ENCODE measurements around the gene HOXC10. TPM values are rescaled to one million over a fixed set of nuclear protein-coding genes. Genes with fewer than 3 reads are reported as not detected.

The HOXC10 gene
- total RNA-seq, 1 experiment from 2014 or later = 19.8 TPM

DNA sequence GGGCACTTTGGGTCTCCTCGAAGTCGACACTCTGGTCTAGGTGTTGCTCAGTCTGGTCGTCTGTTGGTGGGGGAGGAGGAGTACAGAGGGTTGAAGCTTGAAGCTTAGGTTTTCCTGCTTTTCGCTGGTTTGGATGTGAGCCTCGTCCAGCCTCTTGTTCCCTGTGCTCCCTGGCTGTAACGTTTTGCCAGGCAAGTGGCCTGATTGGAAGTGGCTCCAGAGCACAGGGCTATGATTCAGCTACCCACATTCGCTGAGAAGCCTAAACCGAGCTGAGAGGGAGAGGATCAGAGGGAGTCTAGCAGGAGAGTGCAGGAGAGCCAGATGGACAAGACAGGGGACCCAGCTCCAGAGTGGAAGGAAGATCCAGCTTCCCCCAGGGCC is 6.1 kb downstream of the HOXC10 start:
- no peaks in the 10 kb centered on the region for H3K9me3 ChIP-seq
- peaks cover 23% of the 10 kb centered on the region for H3K36me3 ChIP-seq
- peak overlapping the region; percentile 70 for H3K4me3 ChIP-seq
- peak; percentile 86 for DNase-seq
- H3K27me3 ChIP-seq = no peaks in the 10 kb centered on the region

DNA sequence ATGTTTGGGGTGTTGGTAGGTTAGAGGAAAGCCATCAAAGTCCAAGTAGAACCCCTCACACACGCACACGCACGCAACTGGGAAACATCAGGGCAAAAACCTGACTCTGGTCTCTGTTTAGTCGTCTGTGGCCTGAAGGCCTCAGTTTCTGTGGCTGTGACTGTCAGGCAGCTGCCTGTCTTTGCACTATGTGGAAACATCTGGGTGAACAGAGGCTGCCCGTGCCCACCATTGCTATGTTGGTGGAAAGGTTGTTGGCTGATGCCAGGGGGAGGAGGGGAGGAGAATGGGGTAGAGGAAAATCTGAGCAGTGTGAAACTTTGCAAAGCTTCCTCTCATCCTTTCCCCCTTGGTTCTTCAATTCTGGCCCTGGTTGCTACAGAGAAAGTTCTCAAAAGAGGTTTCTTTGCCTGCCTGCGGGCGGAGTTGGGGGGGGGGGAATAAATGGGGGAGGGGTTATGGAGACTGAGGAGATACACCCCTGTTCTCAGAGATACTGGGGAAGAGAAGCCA is 7.5 kb downstream of the HOXC10 start:
- Histone ChIP-seq H3K4me3 (no peak overlapping the region), H3K27me3 (no peaks in the 10 kb centered on the region), H3K9me3 (no peaks in the 10 kb centered on the region), H3K36me3 (peaks cover 20% of the 10 kb centered on the region)
- DNase-seq = no peak

DNA sequence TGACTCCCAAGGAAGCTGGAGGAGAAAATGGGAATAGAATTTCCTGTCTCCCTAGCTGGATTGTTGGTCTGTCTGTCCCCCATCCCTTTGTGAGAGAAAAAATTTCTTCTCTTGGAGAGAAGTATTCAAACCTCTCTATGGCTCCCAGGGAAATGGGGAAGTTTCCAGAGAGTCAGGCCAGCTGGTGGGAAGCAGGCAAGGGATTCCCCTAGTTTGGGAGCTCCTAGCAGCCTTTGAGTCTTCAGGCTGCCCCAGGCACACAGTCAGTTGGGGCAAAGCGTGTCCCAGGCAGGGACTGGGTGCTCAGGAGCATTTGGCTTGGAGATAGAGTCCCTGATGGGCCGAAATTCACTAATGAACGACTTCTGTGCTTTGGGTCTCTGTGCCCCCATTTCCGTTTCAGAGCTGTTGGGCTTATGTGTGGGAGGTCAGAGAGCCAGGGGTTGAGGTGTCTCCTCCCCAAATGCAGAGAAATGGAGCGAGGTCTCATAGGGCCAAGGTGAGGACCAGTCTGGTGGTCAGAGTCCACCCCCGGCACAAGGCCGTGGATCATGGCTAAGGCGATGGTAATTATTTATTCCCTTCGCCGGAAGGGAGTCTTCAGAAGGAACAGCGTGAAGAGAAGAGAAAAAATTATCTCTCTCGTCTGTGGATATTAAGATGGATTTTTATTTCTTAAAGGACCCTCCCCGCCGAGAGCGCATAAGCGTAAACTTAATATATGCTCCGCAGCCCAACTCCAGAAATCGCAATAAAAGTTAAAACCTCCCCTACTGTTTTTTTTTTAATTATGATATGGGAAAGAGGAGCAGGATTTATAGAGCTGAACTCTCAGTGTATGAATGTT is 8.4 kb downstream of the HOXC10 start:
- H3K4me3 ChIP-seq = peak overlapping the region; percentile 72; the same call in 1 of the 2 replicates
- no peaks in the 10 kb centered on the region for H3K27me3 ChIP-seq
- no peaks in the 10 kb centered on the region for H3K9me3 ChIP-seq
- no peak for DNase-seq
- peaks cover 12% of the 10 kb centered on the region for H3K36me3 ChIP-seq

DNA sequence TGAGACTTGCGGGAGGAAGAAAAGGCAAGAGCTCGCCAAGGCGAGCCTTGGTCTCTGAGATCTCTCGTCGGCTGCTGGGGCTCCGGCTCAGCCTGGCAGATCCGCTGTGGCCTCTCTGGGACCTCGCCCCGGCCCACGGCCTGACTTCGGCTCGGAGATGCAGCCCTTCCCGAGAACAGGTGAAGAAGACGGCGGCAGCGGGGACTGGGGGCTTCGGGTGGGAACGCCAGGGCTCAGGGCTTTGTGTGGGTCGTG is 9.0 kb downstream of the HOXC10 start:
- H3K36me3 ChIP-seq = peaks cover 11% of the 10 kb centered on the region
- H3K9me3 ChIP-seq = no peaks in the 10 kb centered on the region
- DNase-seq = no peak
- peak overlapping the region; percentile 72 for H3K4me3 ChIP-seq
- H3K27me3 ChIP-seq = no peaks in the 10 kb centered on the region

DNA sequence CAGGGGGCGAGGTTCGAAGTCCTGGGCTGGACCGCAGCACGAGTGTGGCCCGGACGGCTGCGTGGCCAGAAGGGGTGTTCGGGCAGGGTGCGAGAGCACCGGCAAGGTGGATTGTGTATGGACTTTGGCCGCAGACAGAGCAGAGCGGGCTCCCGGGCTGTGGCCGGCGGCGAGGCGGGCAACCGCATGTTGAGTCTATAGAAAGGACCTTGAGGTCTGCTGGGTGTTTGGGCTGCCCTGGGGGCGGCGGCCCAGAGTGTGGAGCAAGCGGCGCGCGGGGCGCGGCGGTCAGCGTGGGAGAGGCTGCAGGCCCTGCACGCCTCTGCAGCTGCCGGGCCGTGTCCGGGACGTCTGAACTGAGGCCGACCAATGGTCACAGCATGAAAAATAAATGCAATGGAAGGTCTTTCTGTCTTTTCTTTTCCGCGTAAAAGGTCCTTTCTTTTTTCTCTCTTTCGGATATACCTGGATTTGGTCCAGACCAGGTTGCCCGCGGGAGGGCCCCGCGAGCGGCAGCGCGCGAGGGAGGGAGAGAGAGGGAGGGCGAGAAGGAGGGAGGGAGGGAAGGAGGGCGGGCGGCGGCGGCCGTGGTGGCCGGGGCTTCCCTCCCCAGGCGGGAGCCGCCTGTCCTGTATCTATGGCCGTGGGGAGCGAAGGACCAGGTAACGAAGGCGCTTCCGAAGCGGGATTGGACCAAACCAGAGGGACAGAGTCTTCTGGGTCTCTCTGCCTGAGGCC is 9.5 kb downstream of the HOXC10 start:
- peak overlapping the region; percentile 72 for H3K4me3 ChIP-seq
- H3K9me3 ChIP-seq = no peaks in the 10 kb centered on the region
- peaks cover 10% of the 10 kb centered on the region for H3K36me3 ChIP-seq
- DNase-seq = peak; percentile 49
- no peaks in the 10 kb centered on the region for H3K27me3 ChIP-seq

DNA sequence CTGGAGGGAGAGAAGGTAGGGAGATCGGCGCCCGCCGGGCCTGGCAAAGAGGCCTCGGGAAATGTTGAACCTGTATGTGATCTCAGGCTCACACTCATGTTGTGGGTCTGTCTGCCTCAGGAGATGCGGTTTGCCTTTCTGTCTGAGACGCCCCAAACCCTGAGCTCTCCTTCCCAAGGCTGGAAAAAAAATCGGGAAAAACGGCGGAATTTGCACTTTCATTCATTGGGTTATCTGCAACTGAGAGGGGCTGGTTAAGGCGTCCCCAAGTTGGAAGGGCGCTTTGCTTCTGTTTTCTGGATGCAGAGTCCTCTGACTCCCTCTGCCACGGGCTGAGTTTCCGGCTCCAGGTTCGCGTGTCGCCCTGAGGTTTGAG is 10.0 kb downstream of the HOXC10 start:
- peaks cover 10% of the 10 kb centered on the region for H3K36me3 ChIP-seq
- H3K4me3 ChIP-seq = peak overlapping the region; percentile 72
- no peaks in the 10 kb centered on the region for H3K9me3 ChIP-seq
- no peaks in the 10 kb centered on the region for H3K27me3 ChIP-seq
- DNase-seq = no peak

DNA sequence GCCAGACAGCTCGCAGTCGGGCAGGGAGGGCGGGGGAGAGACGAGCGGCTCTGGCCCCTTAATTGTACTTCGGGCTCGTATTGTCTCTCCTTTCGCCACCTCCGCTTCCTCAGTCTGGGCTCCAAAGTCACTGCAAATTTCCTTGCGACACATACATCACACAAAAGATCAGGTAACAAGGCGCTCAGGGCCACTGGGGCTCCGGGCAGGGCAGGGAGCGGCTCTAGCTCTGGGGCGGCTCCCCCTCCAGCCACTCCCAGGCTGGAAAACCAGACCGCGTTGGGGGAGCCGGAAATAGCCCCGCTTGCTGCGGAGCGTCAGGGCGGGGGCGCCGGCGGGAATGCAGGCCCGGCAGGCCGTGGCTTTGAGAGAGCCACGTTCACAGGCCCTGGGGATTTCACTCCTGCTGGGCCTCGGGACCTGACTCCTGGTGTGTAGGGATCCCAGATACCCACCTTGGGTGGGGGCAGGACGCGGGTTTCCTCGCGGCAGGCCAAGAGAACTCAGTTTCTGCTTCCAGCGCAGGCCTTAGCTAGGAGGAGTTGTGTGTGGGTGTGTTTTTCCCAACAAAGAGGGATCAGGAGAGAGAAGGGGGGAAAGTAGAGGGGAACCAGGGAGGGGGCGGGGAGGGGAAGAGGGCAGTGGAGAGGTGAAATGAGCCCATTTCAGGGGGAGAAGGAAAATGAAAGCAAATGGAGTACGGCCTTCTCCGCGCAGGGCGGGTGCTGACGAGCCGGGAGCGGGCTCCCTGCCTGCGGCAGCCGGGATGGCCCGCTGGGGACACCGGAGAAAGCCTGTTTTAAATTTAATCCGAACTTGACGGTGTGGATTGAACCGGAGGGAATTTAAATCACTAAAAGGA is 10.7 kb downstream of the HOXC10 start:
- peaks cover 10% of the 10 kb centered on the region for H3K36me3 ChIP-seq
- H3K27me3 ChIP-seq = no peaks in the 10 kb centered on the region
- peak overlapping the region; percentile 72 for H3K4me3 ChIP-seq
- peak; percentile 90 for DNase-seq
- no peaks in the 10 kb centered on the region for H3K9me3 ChIP-seq

DNA sequence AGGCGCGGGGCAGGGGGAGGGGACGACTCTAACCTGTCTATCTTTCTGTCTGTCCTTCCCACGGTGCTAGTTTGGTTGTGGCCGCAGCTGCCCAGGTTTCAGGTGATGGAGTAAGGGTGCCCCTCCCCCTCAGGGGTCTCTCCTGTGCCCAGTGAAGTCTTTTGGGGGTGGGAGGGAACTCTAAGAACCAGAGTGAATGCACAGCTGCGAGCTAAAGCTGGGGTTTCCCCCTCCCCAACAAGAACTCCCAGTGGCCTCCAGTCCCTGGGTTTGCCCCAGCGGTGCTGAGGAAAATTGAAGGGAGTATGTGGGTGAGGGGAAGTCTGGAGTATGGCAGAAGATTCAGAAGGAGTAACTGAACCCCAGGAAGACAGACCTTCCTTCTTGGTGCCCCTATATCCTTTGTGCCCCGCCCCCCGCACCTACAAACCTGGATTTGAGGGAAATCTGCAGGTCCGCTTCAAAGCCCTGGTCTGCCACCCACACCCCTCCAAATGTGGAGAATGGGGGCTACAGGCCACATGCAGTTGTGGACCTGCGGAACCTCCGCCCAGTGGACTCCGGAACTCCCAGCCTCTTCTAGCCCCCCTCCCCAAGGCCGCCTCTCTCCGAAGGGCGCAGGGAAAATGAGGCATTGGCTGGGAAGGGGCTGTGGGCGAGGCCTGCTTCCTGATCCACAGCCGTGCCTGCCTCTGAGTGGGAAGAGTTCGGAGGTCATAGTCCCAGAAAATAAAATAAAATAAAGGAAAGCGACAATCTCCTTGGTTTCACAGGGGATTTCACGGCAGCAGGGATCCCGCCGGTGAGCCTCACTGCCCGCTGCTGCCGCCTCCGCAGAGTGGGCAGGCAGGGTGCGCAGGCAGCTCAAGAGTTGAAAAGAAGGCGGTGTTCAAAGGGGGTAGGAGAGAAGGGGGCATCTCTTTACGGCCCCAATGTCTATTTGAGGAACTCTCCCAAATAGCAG is 11.6 kb downstream of the HOXC10 start:
- Histone ChIP-seq H3K9me3 (no peaks in the 10 kb centered on the region), H3K36me3 (peaks cover 8% of the 10 kb centered on the region), H3K4me3 (peak overlapping the region; percentile 72), H3K27me3 (no peaks in the 10 kb centered on the region)
- DNase-seq = peak; percentile 47

DNA sequence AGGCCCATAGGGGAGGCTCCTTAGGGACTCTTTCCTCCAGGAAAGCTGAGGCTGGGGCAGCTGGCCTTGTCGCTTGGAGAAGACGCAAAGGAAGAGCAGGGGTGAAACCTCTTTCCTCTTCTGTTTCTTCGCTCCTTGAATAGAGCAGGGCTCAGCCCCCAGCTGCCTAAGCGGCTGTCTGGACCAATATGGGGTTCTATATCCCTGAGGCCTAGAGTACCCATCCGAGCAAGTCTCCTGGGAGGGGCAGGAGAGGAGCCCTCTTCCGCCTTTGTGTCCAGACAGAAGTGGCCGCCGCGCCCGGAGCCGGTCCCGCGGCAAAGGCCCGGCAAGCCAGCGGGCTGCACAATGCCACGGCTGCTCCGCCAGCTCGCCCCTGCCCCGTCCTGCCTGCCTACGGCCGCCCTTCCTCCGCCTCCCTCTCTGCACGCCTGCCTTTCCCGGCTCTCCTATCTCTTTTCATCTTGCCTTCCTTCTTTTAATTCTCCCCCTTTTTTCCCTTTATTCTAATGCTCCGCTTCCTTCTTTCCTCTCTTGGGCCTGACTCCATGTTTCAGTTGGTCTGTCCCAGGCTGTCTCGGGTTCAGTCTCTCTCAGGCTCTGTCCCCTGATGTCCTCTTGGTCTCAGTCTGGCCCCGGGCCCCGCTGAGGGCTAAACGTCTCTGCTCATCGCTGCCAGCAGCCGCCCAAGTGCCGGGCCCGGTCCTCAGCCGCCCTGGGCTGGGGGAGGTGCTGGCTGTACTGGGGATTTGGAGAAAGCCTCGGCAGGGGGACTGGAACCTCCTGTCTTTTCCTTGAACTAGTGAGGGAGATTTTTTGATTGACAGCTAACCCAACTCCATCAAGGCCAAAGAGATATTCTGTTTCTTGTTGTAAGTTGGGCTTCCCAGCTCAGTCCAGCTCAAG is 12.5 kb downstream of the HOXC10 start:
- peak overlapping the region; percentile 72 for H3K4me3 ChIP-seq
- peak; percentile 68 for DNase-seq
- H3K27me3 ChIP-seq = no peaks in the 10 kb centered on the region
- no peaks in the 10 kb centered on the region for H3K9me3 ChIP-seq
- peaks cover 8% of the 10 kb centered on the region for H3K36me3 ChIP-seq

DNA sequence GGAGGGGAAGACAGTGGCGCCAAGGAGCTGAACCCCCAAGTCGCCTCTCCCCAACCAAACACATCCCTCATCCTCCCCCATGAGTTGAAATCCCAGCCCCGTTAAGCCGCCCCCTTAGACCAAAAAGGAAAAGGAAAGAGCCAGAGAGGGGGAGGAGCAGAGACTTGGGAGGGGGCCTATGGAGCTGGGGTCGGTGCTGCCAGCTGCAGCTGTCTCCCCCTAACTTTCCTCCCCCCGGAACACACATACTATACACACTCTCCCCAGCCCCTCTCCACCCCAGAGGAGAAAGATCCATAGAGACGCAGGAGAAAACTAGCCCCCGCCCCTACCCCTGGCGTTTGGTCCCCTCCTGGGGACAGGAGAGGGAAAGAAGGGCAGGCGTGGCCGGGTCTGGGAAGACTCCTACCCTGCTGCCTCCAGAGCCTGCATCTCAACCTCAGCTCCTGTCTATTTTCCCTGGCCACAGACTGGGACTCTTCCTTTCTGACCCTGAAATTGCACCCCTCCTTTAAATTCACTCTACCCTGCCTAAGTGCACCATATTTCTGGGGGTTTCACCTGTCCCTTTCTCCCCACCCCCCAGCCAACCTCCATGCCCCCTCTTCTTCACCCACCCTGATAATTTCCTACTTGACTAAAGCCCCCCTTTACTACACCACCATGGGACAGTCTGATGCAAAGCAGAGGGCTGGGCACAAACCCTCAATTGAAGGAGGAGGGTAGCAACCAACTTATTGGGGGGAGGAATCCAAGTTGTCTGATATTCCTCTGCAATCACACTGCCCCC is 13.4 kb downstream of the HOXC10 start:
- Histone ChIP-seq H3K4me3 (peak overlapping the region; percentile 72), H3K9me3 (no peaks in the 10 kb centered on the region), H3K36me3 (peaks cover 13% of the 10 kb centered on the region), H3K27me3 (no peaks in the 10 kb centered on the region)
- DNase-seq = no peak

DNA sequence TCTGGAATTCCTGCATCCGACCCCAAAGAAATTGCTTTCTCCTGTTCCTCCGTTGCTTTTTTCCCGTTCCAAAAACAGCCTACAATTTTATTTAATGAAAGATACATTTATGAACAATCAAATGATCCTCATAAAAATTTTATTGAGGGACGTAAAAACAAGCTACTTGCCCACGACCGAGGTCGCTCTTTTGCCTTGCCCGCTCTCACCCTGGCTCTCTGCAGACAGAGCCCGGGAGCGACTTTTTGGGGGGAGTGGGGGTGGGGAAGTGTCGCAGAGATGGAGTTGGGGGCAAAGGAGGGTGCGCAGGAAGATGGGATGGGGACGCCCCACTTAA is 13.9 kb downstream of the HOXC10 start:
- no peaks in the 10 kb centered on the region for H3K9me3 ChIP-seq
- DNase-seq = no peak
- peaks cover 13% of the 10 kb centered on the region for H3K36me3 ChIP-seq
- peak overlapping the region; percentile 72 for H3K4me3 ChIP-seq
- H3K27me3 ChIP-seq = no peaks in the 10 kb centered on the region

DNA sequence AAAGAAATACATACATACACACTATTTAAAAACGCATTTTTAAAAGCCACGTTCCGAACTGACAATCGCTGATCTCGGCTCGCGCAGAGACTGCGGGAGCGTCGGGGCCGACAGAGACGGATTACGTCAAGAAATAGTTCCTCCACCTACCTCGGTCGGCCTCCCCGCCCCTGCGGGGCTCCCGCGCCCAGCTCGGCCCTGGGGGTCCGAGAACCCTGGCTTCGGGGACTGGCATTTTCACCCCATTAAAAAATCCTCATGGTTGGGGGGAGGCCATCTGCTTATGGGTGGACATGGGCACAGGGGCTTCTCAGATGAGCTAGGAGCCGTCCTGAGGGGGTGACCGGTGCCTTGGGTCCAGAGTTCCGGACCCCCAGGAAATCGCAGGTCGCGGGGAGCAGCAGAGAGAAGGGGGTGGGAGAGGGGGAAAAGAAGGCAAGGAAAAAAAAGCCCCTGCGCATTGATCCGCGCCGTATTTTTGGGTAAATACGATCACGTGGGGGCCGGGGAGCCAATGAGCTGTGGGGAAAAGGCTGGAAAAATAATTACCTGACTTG is 14.7 kb downstream of the HOXC10 start:
- H3K9me3 ChIP-seq = no peaks in the 10 kb centered on the region
- DNase-seq = peak; percentile 81
- peaks cover 13% of the 10 kb centered on the region for H3K36me3 ChIP-seq
- H3K27me3 ChIP-seq = no peaks in the 10 kb centered on the region
- peak overlapping the region; percentile 72 for H3K4me3 ChIP-seq

DNA sequence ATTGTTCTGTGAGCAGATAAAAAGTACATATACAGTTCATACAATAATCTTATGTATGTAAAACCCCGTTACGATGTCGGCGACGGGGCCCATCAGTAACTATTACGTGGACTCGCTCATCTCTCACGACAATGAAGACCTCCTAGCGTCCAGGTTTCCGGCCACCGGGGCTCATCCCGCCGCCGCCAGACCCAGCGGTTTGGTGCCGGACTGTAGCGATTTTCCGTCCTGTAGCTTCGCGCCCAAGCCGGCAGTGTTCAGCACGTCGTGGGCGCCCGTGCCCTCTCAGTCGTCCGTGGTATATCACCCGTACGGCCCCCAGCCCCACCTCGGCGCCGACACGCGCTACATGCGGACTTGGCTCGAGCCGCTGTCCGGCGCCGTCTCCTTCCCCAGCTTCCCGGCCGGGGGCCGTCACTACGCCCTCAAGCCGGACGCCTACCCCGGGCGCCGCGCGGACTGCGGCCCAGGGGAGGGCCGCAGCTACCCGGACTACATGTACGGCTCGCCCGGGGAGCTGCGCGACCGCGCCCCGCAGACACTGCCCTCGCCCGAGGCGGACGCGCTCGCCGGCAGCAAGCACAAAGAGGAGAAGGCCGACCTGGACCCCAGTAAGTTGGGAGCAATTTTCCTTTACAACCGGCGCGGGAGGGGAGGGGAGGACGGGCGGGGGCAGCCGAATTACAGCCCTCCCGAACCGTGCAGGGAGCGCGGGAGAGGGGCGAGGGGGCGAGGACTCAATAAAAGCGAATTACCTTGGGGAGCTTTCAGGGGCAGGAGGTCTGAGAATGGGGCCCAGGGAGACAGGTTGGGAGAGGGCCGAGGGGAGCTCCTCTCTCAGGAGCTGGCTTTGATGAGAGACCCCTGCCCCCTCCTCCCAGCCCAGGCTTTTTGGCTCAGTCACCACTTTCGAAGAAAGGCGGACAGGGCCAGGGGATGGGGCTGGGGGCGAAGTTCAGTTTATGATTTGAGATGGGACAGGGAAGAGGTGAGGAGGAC is 15.5 kb downstream of the HOXC10 start, which contains the start of gene HOXC9:
TSS of gene HOXC9 (plus strand) at position 46 of the 999 bp plus-strand sequence. CDS start at position 74, 28 bp downstream.
- DNase-seq = no peak
- H3K4me3 ChIP-seq = peak within 1 kb of the TSS; percentile 72
- H3K36me3 ChIP-seq = peaks cover 9% of the 10 kb centered on the region; the same call in 1 of the 2 replicates
- H3K27me3 ChIP-seq = no peaks in the 10 kb centered on the region
- H3K9me3 ChIP-seq = no peaks in the 10 kb centered on the region
